HPDE6-E6E7 (cell line): Measurements from ENCODE around the gene FOXJ3.
A peak's percentile ranks its signal among the peaks of the same experiment; 100 is the strongest.

ENCODE experiments used
- DNase-seq: peaks from one replicate; pipeline ENCODE4 v3.0.0; 2011; ENCODE audit warnings: missing footprints; ENCODE audit errors: extremely low spot score

The FOXJ3 gene

GRCh38 chr1:42168391-42168670, 166.7 kb downstream of the FOXJ3 start:
- DNase-seq = no peak

GRCh38 chr1:42167611-42168390, 167.2 kb downstream of the FOXJ3 start:
- no peak for DNase-seq

DNA sequence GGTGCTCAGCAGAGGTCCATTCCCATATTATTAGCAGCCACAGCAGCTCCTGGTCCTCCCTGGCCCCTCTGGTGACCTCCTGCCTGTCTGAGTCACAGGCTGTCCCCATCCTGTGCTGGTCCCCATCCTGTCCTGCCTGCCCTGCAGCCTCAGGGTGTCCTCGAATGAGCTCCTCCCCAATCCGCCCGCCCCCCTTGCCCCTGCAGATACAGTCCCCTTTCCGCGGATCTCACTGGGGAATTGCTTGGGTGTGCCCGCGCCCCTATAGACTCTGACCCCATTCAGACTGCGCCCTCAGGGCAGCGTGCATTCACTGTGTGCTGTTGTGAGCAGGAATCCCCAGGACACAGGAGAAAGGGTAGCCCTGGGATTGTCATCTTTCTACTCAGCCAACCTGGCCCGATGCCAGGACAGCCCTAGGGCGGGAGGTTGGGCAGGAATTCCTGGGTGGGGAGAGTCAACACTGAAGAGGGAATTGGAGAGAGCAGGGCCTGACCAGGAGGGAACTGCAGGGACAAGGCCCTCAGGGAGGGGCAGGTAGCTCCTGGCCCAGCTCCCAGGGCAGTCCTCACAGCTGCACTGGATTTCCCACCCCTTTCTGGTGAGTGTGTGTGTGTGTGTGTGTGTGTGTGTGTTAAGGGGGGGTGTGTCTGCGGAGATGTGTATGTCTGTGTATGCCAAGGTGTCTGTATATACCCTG, 169.4 kb downstream of the FOXJ3 start:
- peak; percentile 90 for DNase-seq

DNA sequence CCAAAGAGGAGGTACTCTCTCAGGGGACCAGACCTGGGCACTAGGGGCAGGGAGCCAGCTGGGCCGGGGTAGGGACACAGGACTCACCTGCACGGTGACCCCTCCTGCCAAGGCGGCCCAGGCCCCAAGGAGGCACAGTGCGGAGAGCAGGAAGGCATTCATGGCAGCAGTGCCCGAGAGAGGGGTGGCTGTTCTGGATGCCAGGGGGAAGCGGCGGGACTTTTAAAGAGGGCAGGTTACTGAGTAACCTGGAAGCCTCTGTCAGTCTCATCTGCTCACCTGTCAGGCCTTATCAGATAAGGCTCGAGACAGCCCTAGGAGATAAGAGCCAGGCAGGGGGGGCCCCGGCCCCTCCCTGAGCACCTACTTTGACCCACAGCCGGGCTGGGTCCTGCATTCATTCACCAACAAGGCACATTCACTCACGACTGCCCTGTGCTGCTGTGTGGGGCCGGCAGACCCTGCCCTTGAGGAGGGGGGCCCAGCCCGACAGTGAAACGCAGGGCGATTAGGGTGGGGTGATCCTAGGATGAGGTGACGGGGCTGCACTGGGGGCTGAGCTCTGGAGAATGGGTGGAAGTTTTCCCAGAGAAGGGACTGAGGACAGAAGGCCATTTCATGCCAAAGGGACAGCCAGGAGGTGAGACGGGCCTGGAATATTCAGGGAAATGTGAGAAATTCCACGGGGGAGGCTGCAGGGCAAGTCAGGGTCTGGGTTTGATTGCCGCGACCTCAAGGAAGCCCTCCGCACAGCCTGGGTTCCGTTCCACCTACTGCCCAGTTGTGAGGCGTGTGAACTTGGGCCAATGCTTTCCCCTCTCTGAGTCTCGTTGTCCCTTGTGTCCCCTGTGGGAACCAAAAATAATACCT, 170.2 kb downstream of the FOXJ3 start, which contains the start of gene GUCA2A:
Gene GUCA2A, minus strand, starts transcription at position 195 of the 870 bp plus-strand sequence. Its CDS starts 33 bp downstream, at position 162.
- DNase-seq = no peak

GRCh38 chr1:42163536-42164503, 171.2 kb downstream of the FOXJ3 start:
- no peak for DNase-seq

DNA sequence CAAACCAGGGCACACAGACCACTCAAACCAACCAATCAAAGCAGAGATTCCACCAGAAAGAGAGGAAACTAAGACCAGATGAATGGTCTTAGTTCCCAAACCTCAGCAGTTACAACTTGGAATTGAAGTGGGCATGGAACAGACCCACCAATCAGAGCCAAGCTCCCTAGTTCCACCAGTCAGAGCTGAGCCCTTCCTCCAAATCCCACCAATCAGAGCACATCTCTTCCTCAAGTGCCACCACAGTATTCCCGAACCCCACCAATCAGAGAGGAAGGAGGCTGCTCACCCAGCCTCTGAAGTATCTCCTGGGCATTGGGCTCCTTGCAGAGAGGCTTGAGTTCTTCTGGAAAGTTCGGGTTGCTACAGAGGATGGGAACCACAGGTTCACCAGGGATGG, 171.9 kb downstream of the FOXJ3 start:
- no peak for DNase-seq

GRCh38 chr1:42162181-42162580, 172.9 kb downstream of the FOXJ3 start:
- no peak for DNase-seq

DNA sequence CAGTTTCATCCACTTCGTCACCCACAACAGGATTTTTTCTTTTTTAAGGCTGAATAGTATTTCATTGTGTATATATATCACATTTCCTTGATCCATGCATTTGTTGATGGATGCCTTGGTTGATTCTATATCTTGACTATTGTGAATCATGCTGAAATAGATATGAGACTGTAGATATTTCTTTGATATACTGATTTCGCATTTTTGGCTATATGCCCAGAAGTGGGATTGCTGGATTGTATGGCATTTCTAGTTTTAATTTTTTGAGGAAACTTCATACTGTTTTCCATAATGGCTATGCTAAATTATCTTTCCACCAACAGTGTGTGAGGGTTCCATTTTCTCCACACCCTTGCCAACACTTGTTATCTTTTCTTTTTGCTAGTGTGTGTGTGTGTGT, 176.8 kb downstream of the FOXJ3 start:
- DNase-seq = no peak

GRCh38 chr1:42157667-42158066, 177.4 kb downstream of the FOXJ3 start:
- no peak for DNase-seq

- no peak for DNase-seq
Observed at GRCh38 chr1:42155362-42155761, 179.7 kb downstream of the FOXJ3 start.

- DNase-seq = no peak
Observed at GRCh38 chr1:42154685-42155084, 180.3 kb downstream of the FOXJ3 start.

GRCh38 chr1:42153624-42154023, 181.4 kb downstream of the FOXJ3 start:
- DNase-seq = no peak

DNA sequence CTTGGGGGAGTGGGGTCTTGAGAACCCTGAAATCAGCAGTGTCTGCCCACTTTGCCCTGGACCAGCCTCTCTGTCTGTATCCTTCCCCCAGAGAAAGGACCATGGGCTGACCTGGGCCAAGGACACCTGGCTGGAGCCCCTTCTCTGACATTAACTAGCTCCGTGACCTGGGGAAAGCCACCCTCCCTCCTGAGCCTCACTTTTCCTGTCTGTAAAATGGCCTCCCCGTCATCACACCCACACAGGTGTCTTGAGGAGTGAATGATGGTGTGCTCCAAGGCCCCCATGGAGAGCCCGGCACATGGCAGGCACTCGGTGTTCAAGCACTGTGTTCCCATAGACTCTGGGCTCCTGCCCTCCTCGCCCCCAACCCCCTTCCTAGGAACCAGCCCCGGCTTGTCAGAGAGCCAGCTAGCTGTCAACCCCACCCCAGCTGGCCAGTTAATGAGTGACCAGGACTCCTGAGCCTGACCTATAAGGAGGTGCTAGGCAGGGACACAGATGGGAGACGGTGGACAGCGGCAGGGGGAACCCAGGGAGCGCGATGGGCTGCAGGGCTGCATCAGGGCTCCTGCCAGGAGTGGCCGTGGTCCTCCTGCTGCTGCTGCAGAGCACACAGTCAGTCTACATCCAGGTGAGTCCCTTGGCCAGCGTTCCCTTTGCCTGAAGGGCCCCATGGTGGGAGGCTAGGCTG, 182.0 kb downstream of the FOXJ3 start, which contains the start of gene GUCA2B:
Gene GUCA2B, plus strand, starts transcription at position 504 of the 694 bp plus-strand sequence. Its CDS starts 41 bp downstream, at position 545.
- DNase-seq = no peak

DNA sequence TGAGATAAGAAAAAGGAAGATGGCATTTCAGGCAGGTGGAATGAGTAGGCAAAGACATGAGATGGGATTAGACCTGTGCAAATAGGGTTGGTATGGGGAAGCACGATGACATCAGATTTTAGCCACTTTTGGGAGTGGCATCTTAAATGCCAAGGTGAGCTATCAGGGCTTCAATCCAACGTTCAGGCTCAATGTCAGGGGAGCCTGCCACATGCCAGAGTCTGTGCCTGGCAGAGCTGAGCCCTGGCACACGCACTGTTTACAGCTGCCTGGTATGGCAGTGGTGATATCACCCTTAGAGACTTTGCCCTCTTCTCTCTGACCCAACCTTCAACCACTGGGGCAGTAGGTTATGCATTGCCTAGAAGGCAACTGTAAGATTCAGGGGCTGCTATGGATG, 182.9 kb downstream of the FOXJ3 start:
- no peak for DNase-seq

- DNase-seq = no peak
Observed at GRCh38 chr1:42150651-42151050, 184.4 kb downstream of the FOXJ3 start.

- no peak for DNase-seq
Observed at GRCh38 chr1:42148166-42148565, 186.9 kb downstream of the FOXJ3 start.

GRCh38 chr1:42146626-42147320, 188.3 kb downstream of the FOXJ3 start:
- peak; percentile 88 for DNase-seq

DNA sequence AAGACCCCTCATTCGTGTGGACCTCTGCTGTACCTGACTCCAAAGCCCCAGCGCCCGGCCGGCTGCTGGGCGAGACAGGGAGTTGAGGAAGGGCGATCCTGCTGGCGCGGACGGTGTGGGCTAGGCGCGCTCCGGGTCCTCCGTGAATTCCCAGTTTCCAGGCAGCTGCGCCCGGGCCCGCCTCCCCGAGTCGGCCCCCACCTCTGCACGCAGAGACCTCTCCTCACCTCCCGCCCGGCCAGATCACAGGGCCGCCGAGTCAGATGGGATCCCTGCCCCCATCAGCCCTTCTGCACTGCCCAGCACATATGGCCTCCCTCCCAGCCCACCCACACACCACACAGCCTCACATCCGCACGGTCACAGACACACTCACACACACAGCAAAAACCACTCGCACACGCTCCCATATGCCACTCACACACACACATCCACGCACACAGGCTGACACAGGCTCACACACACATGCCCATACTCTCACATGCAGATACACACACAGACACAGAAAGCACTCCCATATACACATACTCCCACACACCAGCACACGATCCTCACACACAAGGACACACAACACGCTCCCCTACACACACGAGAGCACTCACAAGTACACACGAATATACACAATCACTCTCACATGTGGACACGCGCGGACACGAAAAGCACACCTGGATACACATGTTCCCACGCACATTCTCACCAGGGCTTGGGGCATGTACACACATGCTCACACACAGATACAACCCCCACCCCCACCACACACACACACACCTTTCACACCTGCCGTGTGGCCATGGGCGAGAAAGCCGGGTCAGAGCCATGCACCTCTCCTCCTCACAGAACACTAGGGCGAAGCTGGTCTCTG, 189.0 kb downstream of the FOXJ3 start:
- DNase-seq = no peak

- no peak for DNase-seq
Observed at GRCh38 chr1:42145389-42145716, 189.7 kb downstream of the FOXJ3 start.
